Osteocyte (in vitro differentiated cells): ENCODE data around the gene SYNJ2. TPM values are rescaled to one million over a fixed set of nuclear protein-coding genes. Genes with fewer than 3 reads are reported as not detected.

Source experiments
- DNase-seq: peaks from one replicate; pipeline ENCODE4 v3.0.0; 2021; ENCODE audit warnings: mixed read lengths; ENCODE audit not compliant: unreplicated experiment; ENCODE audit errors: extremely low spot score
- H3K27ac Mint-ChIP-seq: one replicate; pipeline ENCODE4 v1.8.0; 2021; ENCODE audit warnings: mild to moderate bottlenecking, mixed read lengths; ENCODE audit not compliant: unreplicated experiment
- H3K27me3 Mint-ChIP-seq: one replicate; pipeline ENCODE4 v1.8.0; 2021; ENCODE audit warnings: mixed read lengths; ENCODE audit not compliant: unreplicated experiment
- H3K36me3 Mint-ChIP-seq: one replicate; pipeline ENCODE4 v1.8.0; 2021; ENCODE audit warnings: mixed read lengths; ENCODE audit not compliant: unreplicated experiment
- H3K4me1 Mint-ChIP-seq: one replicate; pipeline ENCODE4 v1.8.0; 2021; ENCODE audit warnings: mixed read lengths; ENCODE audit not compliant: unreplicated experiment
- H3K4me3 Mint-ChIP-seq: one replicate; pipeline ENCODE4 v1.8.0; 2021; ENCODE audit warnings: mild to moderate bottlenecking, moderate library complexity, mixed read lengths; ENCODE audit not compliant: unreplicated experiment
- H3K9me3 Mint-ChIP-seq: one replicate; pipeline ENCODE4 v1.8.0; 2021; ENCODE audit warnings: mixed read lengths; ENCODE audit not compliant: unreplicated experiment
- CTCF ChIP-seq: fragments of 200-600 bp; sonication (generic); IDR thresholded peaks from 2 replicates; pipeline ENCODE4 v1.5.0; 2021; ENCODE audit warnings: antibody characterized with exemption, mild to moderate bottlenecking, moderate library complexity
- total RNA-seq: library from RNA; stranded (reverse); gene quantifications from 2 replicates; pipeline ENCODE4 v1.2.1, GENCODE V29; 2021

Gene SYNJ2
- total RNA-seq, 1 donor from 2014 or later: 94.5 TPM

- DNase-seq: peak; percentile 30
- Mint-ChIP-seq H3K36me3 (peaks cover 8% of the 10 kb centered on the region), H3K4me1 (peaks cover 33% of the 10 kb centered on the region), H3K27ac (no peak overlapping the region), H3K9me3 (peaks cover 18% of the 10 kb centered on the region), H3K4me3 (no peak overlapping the region), H3K27me3 (no peaks in the 10 kb centered on the region)
- TF ChIP-seq CTCF: no peak
Observed at GRCh38 chr6:157959451-157960227, 22.0 kb upstream of the SYNJ2 start.

- peak; percentile 7 for DNase-seq
- Mint-ChIP-seq H3K9me3 (peaks cover 18% of the 10 kb centered on the region), H3K4me1 (peaks cover 33% of the 10 kb centered on the region), H3K4me3 (no peak overlapping the region), H3K27me3 (no peaks in the 10 kb centered on the region), H3K27ac (peak overlapping the region; percentile 96), H3K36me3 (peaks cover 8% of the 10 kb centered on the region)
- TF ChIP-seq CTCF: no peak
Observed at GRCh38 chr6:157961153-157961831, 20.4 kb upstream of the SYNJ2 start.

- DNase-seq: peak; percentile 34
- Mint-ChIP-seq H3K9me3 (peaks cover 15% of the 10 kb centered on the region), H3K36me3 (peaks cover 8% of the 10 kb centered on the region), H3K4me1 (peaks cover 33% of the 10 kb centered on the region), H3K4me3 (no peak overlapping the region), H3K27me3 (no peaks in the 10 kb centered on the region), H3K27ac (peak overlapping the region; percentile 96)
- TF ChIP-seq CTCF: no peak
Observed at GRCh38 chr6:157961832-157962575, 19.7 kb upstream of the SYNJ2 start.

- H3K4me3 Mint-ChIP-seq: peak overlapping the region; percentile 5
- peaks cover 15% of the 10 kb centered on the region for H3K9me3 Mint-ChIP-seq
- no peaks in the 10 kb centered on the region for H3K27me3 Mint-ChIP-seq
- H3K27ac Mint-ChIP-seq: peak overlapping the region; percentile 96
- peaks cover 33% of the 10 kb centered on the region for H3K4me1 Mint-ChIP-seq
- TF ChIP-seq CTCF: no peak
- H3K36me3 Mint-ChIP-seq: peaks cover 8% of the 10 kb centered on the region
- DNase-seq: no peak
Observed at GRCh38 chr6:157962601-157963302, 18.9 kb upstream of the SYNJ2 start.
